HG03025 (cell line): Measurements from ENCODE around the gene KRT73.

Experiments used
- ATAC-seq: cut with Tn5 transposase; IDR thresholded peaks from one replicate; pipeline ENCODE4 v1.9.1; 2021; ENCODE audit warnings: mild to moderate bottlenecking, moderate library complexity; ENCODE audit not compliant: unreplicated experiment, low FRiP score

Gene KRT73

GRCh38 chr12:52577316-52577715, 41.0 kb downstream of the KRT73 start:
- ATAC-seq = no peak

GRCh38 chr12:52575948-52576347, 42.4 kb downstream of the KRT73 start:
- no peak for ATAC-seq

- ATAC-seq = no peak
Observed at GRCh38 chr12:52575256-52575655, 43.1 kb downstream of the KRT73 start.

GRCh38 chr12:52573743-52574142, 44.6 kb downstream of the KRT73 start, which contains the start of gene KRT74:
KRT74 (minus strand) TSS chr12:52573843; CDS start chr12:52573777, 66 bp downstream.
- no peak for ATAC-seq

- ATAC-seq = no peak
Observed at GRCh38 chr12:52573306-52573705, 45.1 kb downstream of the KRT73 start.

- ATAC-seq = no peak
Observed at GRCh38 chr12:52570511-52570910, 47.8 kb downstream of the KRT73 start.

- ATAC-seq = no peak
Observed at GRCh38 chr12:52568111-52568510, 50.2 kb downstream of the KRT73 start.

GRCh38 chr12:52566847-52567291, 51.5 kb downstream of the KRT73 start:
- ATAC-seq = no peak

GRCh38 chr12:52564582-52564981, 53.8 kb downstream of the KRT73 start:
- ATAC-seq = no peak

GRCh38 chr12:52561880-52562449, 56.4 kb downstream of the KRT73 start:
- no peak for ATAC-seq

GRCh38 chr12:52559979-52560378, 58.4 kb downstream of the KRT73 start:
- ATAC-seq = no peak

- no peak for ATAC-seq
Observed at GRCh38 chr12:52558781-52559445, 59.4 kb downstream of the KRT73 start.
